PFSK-1 (cell line): Measurements from ENCODE around the gene B3GAT2.

Experiments used
- FOXP2 ChIP-seq: optimal IDR thresholded peaks from 2 replicates; pipeline ENCODE3; 2011; ENCODE audit warnings: borderline replicate concordance, control low read depth, inconsistent platforms; ENCODE audit not compliant: insufficient read depth; ENCODE audit errors: extremely low read length, extremely low read depth
- POLR2AphosphoS5 ChIP-seq: IDR thresholded peaks from 2 replicates; pipeline ENCODE4 v1.6.1; 2012; ENCODE audit warnings: low read depth, mild to moderate bottlenecking, control low read depth, low read length, moderate library complexity
- SIN3A ChIP-seq: IDR thresholded peaks from 2 replicates; pipeline ENCODE4 v1.6.1; 2012; ENCODE audit warnings: mild to moderate bottlenecking, low read length, moderate library complexity, borderline replicate concordance; ENCODE audit not compliant: insufficient read depth
- TAF1 ChIP-seq: IDR thresholded peaks from 2 replicates; pipeline ENCODE4 v1.6.1; 2012; ENCODE audit warnings: low read length, control low read depth, borderline replicate concordance; ENCODE audit not compliant: insufficient read depth
- TF ChIP-seq, protein P1 (sequence below), 2 experiments: IDR thresholded peaks; 2 replicates each; pipeline versions ENCODE4 v1.6.1 to v1.8.0; 2011 to 2012; ENCODE audit warnings: low read depth in 2 of 2, low read length in 2 of 2, control low read depth in 1 of 2, inconsistent platforms in 1 of 2, mild to moderate bottlenecking in 1 of 2, moderate library complexity in 1 of 2; ENCODE audit not compliant: insufficient read depth in 1 of 2

The B3GAT2 gene

DNA sequence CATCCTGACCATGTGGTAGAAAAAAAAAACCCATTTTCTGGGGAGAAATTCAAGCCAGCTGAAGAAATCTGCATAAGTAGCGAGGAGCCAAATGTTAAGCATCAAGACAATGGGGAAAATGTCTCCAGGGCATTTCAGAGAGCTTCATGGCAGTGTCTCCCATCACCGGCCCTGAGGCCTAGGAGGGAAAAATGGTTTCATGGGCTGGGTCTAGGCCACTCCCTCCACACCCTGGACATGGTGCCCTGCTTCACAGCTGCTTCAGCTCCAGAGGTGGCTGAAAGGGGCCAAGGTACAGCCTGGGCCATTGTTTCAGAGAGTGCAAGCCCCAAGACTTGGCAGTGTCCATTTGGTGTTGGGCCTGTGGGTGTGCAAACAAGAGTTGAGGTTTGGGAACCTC lies 34.4 kb upstream of the B3GAT2 start:
- TF ChIP-seq FOXP2 (no peak), TAF1 (no peak), SIN3A (no peak), POLR2AphosphoS5 (no peak)
- TF ChIP-seq, protein P1, sequence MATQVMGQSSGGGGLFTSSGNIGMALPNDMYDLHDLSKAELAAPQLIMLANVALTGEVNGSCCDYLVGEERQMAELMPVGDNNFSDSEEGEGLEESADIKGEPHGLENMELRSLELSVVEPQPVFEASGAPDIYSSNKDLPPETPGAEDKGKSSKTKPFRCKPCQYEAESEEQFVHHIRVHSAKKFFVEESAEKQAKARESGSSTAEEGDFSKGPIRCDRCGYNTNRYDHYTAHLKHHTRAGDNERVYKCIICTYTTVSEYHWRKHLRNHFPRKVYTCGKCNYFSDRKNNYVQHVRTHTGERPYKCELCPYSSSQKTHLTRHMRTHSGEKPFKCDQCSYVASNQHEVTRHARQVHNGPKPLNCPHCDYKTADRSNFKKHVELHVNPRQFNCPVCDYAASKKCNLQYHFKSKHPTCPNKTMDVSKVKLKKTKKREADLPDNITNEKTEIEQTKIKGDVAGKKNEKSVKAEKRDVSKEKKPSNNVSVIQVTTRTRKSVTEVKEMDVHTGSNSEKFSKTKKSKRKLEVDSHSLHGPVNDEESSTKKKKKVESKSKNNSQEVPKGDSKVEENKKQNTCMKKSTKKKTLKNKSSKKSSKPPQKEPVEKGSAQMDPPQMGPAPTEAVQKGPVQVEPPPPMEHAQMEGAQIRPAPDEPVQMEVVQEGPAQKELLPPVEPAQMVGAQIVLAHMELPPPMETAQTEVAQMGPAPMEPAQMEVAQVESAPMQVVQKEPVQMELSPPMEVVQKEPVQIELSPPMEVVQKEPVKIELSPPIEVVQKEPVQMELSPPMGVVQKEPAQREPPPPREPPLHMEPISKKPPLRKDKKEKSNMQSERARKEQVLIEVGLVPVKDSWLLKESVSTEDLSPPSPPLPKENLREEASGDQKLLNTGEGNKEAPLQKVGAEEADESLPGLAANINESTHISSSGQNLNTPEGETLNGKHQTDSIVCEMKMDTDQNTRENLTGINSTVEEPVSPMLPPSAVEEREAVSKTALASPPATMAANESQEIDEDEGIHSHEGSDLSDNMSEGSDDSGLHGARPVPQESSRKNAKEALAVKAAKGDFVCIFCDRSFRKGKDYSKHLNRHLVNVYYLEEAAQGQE (IDR thresholded peaks at IDR 0.05; ENCODE audit: insufficient read depth in 1 of 2, low read depth in 2 of 2, low read length in 2 of 2): no peak

DNA sequence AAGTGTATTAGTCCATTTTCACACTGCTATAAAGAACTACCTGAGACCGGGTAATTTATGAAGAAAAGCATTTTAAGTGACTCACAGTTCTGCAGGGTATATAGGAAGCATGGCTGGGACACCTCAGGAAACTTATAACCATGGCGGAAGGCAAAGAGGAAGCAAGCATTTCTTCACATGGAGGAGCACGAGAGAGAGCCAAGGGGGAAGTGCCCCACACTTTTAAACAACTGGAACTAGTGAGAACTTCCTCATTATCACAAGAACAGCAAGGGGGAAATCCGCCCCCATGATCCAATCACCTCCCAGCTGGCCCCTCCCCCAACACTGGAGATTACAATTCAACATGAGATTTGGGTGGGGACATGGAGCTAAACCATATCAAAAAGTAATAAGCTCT lies 28.3 kb upstream of the B3GAT2 start:
- no peak for TF ChIP-seq TAF1
- TF ChIP-seq FOXP2: no peak
- TF ChIP-seq, protein P1 (IDR thresholded peaks at IDR 0.05; ENCODE audit: insufficient read depth in 1 of 2, low read depth in 2 of 2, low read length in 2 of 2): no peak
- TF ChIP-seq SIN3A: no peak
- TF ChIP-seq POLR2AphosphoS5: no peak

DNA sequence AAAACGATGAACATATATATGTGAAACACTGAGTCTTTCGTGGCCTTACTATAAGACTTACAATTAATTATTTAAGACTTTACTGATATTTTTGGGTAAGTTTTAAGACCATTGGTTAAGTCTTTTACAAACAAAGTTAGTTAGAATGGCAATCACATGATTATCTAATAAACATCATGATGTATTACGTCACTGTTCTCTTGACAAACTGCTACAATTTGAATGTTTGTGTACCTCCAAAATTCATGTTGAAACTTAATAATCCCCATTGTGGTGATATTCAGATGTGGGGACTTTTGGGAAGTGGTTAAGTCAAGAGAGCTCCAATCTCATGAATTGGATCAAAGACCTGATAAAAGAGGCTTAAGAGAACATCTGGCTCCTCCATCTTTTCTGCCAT lies 25.9 kb upstream of the B3GAT2 start:
- TF ChIP-seq, protein P1 (IDR thresholded peaks at IDR 0.05; ENCODE audit: insufficient read depth in 1 of 2, low read depth in 2 of 2, low read length in 2 of 2): no peak
- TF ChIP-seq POLR2AphosphoS5 (no peak), TAF1 (no peak), SIN3A (no peak), FOXP2 (no peak)

DNA sequence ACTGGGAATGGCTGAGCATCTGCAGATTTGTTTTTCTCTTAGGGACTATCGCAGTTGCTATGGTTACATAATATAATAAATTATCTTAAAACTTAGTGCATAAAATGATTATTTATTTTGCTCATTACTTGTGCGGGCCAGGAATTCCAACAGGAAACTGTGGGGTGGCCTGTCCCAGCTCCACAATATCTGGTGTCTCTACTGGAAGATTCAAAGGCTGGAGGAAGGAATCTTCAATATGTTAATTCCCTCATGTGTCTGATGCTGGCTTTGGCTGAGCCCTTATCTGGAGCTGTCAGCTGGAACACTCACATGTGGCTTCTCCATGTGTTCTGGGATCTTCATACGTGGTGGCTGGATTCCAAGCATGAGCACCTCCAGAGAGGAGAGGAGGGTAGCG lies 23.9 kb upstream of the B3GAT2 start:
- TF ChIP-seq TAF1 (no peak), SIN3A (no peak), FOXP2 (no peak), POLR2AphosphoS5 (no peak)
- TF ChIP-seq, protein P1 (IDR thresholded peaks at IDR 0.05; ENCODE audit: insufficient read depth in 1 of 2, low read depth in 2 of 2, low read length in 2 of 2): no peak

DNA sequence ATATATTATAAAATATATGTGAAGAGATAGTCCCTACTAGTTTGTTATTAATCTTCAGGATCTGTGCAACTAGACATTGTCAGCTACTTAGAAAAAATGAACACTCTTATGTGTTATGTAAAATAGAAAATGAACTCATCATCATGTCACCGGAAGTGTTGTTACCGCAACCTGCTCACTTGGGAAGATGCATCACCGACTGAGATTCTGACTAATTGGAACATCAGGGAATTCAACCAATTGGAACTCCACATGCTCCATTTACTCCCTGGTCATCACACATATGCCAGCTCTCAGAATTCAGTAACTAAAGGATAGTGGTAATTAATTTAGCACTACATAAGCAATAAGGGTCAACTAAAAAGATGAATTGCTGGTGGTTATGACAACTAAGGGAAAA lies 16.7 kb upstream of the B3GAT2 start:
- TF ChIP-seq, protein P1 (IDR thresholded peaks at IDR 0.05; ENCODE audit: insufficient read depth in 1 of 2, low read depth in 2 of 2, low read length in 2 of 2): no peak
- TF ChIP-seq SIN3A (no peak), POLR2AphosphoS5 (no peak), FOXP2 (no peak)
